ENCODE measurements around the gene TASOR.
"Not testable (repeated sequence)": the region's sequence is repeated elsewhere in the genome, so short reads cannot be mapped to it uniquely, and the experiment has no call there.

- TF ChIP-seq TEAD1 (CRISPR knock-in tag; IDR thresholded peaks at IDR 0.05); CREM (CRISPR knock-in tag; IDR thresholded peaks at IDR 0.05); CTCF (IDR thresholded peaks at IDR 0.05): not testable (repeated sequence)
These were observed 8.9 kb upstream of the TASOR start for GRCh38 chr3:56692001-56692365.

Data from WTC11 (cell line).